Retinal pigment epithelial cell (primary cell): Measurements from ENCODE around the gene ANP32E.

Experiments
- DNase-seq: peaks from one replicate; pipeline ENCODE4 v3.0.0-alpha.2; 2010; ENCODE audit warnings: low read depth
- H3K4me3 ChIP-seq: 2 replicates; pipeline ENCODE4 v1.5.1; 2011; ENCODE audit warnings: mild to moderate bottlenecking, low read length, control low read depth, moderate library complexity
- TF ChIP-seq, protein P1 (sequence below): conservative IDR thresholded peaks from 2 replicates; pipeline ENCODE4 v1.5.1; 2011; ENCODE audit warnings: low read depth, low read length, control low read depth, inconsistent platforms

Gene ANP32E

GRCh38 chr1:150262388-150263320 lies 26.7 kb upstream of the ANP32E start:
- no peak overlapping the region for H3K4me3 ChIP-seq
- no peak for DNase-seq
- TF ChIP-seq, protein P1, sequence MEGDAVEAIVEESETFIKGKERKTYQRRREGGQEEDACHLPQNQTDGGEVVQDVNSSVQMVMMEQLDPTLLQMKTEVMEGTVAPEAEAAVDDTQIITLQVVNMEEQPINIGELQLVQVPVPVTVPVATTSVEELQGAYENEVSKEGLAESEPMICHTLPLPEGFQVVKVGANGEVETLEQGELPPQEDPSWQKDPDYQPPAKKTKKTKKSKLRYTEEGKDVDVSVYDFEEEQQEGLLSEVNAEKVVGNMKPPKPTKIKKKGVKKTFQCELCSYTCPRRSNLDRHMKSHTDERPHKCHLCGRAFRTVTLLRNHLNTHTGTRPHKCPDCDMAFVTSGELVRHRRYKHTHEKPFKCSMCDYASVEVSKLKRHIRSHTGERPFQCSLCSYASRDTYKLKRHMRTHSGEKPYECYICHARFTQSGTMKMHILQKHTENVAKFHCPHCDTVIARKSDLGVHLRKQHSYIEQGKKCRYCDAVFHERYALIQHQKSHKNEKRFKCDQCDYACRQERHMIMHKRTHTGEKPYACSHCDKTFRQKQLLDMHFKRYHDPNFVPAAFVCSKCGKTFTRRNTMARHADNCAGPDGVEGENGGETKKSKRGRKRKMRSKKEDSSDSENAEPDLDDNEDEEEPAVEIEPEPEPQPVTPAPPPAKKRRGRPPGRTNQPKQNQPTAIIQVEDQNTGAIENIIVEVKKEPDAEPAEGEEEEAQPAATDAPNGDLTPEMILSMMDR: no peak

DNA sequence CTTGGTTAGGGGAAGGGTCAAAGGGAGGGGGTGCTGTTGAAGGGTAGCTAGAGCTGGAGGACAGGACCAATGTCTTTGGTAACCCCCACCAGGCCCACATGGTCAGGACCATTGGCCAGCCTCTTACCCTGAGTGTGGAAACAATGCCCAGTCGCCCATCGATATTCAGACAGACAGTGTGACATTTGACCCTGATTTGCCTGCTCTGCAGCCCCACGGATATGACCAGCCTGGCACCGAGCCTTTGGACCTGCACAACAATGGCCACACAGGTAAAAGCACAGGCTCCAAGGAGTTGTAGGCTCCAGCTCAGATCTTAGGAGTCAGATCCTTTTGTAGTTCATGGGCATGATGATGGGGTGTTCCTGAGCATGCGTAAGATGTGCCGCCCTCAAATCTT lies 25.5 kb upstream of the ANP32E start:
- no peak overlapping the region for H3K4me3 ChIP-seq
- TF ChIP-seq, protein P1: no peak
- DNase-seq: no peak

DNA sequence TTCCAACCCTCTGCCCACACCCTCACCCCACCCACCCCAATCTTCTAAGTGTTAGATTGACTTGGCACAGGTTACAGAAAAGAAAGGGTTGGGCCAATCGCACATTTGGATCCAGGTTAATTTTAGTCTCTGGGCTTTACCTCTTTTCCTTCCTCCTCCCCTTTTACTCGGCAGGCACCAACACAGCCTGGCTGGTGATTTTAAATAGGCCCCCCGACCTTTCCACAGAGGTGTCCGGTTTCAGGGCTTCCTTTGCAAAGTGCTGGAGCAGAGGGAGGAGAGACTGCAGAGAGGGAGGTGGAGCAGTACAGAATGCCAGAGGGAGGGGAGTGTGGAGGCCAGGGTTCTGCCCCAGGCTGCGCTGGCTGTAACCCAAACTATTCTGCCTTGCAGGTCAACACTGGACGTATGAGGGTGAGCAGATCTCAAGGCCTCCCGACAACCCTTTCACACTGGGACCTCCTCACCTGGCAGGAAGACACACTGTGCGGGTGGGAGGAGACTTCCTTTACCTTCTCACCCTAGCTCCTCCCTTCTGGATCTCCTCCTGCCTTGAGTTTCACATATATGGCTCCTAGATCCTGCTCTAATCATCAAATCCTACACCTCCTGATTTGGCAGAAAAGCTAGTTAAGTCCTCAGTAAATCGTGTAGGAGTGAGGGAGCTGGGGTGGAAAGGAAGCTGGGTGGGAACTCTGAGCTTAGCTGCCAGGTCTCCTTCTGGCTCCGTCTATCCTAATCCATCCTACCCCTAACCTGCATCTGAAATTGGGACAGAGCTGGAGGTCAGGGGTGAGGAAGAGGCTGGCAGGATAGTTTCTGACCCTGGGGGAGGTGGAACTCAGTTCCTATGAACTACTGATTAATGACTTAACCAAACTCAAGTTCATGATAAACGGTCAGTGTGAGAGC lies 24.1 kb upstream of the ANP32E start:
- TF ChIP-seq, protein P1: no peak
- H3K4me3 ChIP-seq: peak overlapping the region; percentile 33
- no peak for DNase-seq

DNA sequence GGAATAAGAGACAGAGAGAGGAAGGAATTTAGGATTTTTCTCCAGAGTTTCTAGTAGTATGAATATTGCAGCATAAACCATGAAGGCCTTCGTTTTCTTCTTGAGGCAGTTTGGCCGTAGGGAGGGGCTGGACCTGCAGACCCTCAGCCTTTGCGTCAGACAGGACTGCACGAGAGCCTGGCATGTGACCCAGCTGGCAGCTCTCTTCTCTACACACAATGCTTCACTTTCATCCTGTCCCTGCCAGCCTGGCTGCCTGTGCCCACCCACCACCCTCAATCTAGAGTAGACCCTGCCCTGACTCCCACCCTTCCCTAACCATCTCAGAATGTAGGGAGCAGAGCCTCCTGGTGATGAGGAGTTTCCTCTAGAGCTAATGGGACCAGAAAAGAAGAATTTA lies 23.3 kb upstream of the ANP32E start:
- H3K4me3 ChIP-seq: peak overlapping the region; percentile 33
- no peak for DNase-seq
- TF ChIP-seq, protein P1: no peak

GRCh38 chr1:150257624-150258585 lies 22.0 kb upstream of the ANP32E start, which contains the start of gene CA14:
TSS of gene CA14 (plus strand) at chr1:150257774. CDS start at chr1:150258129, 355 bp downstream.
- TF ChIP-seq, protein P1: no peak
- H3K4me3 ChIP-seq: peak within 1 kb of the TSS; percentile 54
- DNase-seq: no peak
